DMS153 (cell line): ENCODE results near the gene LY6G5B.

Source experiments
- DNase-seq: peaks from one replicate; lab custom pipeline; 2025; lab: John Stamatoyannopoulos, UW

LY6G5B gene

DNA sequence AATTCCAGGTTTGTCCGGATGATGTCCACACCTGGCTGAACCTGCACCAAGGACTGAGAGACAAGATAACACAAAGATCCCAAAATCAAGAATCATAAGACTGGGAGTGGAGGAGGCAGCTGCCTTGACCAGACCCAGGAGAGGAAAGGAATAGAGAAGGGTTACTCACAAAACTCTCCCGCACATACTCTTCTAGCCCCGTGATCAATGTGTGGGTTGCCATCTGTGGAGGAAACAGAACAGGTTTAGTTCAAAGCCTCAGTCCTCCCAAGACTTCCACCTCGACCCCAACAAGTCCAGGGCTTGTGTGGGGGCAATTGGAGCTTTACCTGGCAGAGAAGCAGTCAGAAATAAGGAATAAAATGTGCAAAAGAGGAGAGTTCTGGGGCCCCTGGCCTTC lies 28.4 kb upstream of the LY6G5B start:
- DNase-seq = no peak

GRCh38 chr6:31642798-31643570 lies 26.8 kb upstream of the LY6G5B start:
- no peak for DNase-seq

- no peak for DNase-seq
Observed at GRCh38 chr6:31643818-31644454, 25.8 kb upstream of the LY6G5B start.

- no peak for DNase-seq
Observed at GRCh38 chr6:31645325-31645724, 24.5 kb upstream of the LY6G5B start.

- peak; percentile 36 for DNase-seq
Observed at GRCh38 chr6:31651602-31652191, 18.1 kb upstream of the LY6G5B start.

- no peak for DNase-seq
Observed at GRCh38 chr6:31652925-31653724, 16.7 kb upstream of the LY6G5B start.

GRCh38 chr6:31654574-31655348 lies 15.0 kb upstream of the LY6G5B start:
- DNase-seq = no peak

DNA sequence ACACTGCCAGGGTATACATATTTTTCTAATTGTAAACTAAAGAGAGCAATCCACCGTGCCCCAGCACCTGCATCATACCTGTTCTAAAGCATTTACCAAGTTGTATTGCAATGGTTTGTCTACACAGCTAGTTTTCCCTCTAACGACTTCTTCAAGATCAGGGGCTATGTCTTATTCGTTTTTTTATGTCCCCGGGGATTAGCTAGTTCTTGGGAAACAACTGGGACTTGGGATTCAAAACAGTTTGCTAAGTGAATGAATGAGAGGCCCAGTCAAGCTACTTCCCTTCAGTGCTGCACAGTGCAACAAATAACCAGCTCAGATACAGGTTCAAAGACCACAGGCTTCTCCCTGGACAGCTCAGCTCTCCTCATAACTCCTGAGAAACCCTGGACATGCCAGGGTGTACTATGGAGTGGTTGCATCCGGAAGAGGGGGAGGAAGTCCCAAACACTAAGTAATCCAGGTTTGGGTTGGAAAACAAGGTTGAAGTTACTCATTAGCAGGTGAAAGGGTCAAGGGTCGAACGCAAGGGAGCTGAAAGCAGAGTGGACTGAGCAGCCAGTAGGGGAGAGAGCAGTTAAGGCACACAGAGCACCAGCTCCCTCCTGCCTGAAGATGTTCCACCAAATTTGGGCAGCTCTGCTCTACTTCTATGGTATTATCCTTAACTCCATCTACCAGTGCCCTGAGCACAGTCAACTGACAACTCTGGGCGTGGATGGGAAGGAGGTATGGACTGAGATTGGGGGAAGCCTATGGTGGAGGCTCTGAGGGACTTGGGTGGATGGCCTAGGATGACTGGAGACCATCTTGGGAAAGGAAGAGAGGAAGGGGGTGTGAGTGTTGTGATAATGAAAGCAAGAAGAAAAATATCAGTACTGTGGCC lies 14.2 kb upstream of the LY6G5B start, which contains the start of gene APOM:
Gene APOM, plus strand, starts transcription at position 546 of the 889 bp plus-strand sequence. Its CDS starts 73 bp downstream, at position 619.
- no peak for DNase-seq

DNA sequence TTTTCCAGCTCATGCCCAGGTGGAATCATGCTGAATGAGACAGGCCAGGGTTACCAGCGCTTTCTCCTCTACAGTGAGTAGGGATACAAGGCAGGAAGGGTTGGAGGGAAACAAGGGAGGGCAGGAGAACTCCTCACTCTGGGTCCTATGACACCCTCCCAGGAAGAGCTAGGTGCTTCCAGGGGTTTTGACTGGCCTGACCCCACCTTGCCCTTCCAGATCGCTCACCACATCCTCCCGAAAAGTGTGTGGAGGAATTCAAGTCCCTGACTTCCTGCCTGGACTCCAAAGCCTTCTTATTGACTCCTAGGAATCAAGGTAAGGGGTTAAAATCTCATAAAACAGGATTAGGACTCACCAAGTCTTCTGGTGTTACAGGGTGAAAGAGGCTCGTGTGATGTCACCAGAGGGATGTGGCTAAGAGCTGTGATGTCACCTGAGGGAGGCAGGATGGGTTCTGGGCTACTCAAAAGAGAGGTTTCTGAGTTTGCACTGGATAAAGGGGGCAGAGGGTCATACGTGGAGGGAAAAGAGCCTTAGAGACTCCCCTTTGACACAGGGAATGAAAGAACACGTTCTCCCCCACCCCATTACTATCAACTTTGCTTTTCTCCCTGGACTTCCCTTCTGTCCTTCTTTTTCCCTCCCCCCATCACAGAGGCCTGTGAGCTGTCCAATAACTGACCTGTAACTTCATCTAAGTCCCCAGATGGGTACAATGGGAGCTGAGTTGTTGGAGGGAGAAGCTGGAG lies 12.2 kb upstream of the LY6G5B start:
- no peak for DNase-seq

DNA sequence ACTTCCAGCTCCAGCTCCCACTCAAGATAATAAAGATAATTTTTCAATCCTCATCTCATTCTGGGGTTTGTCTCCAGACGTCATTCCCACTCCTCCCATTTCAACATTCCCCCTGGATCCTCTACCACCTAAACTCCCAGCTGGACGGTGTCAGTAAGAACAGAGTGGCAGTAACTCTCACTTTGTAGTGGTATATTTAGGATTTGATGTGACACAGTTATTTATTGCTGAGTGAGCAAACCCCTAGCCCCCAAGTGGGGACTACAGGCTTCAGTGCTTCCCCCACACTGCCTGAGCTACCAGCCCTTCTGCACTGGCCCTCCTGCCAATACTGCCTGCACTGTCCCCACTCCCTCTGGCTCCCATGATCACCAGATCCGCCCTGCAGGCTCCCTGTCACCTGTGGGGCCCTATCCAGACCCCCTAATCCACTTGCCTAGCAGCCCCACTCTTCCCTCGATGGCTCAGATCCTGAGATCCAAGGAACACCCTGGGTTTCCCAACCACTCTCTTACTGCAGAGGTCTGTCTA lies 11.6 kb upstream of the LY6G5B start:
- no peak for DNase-seq

DNA sequence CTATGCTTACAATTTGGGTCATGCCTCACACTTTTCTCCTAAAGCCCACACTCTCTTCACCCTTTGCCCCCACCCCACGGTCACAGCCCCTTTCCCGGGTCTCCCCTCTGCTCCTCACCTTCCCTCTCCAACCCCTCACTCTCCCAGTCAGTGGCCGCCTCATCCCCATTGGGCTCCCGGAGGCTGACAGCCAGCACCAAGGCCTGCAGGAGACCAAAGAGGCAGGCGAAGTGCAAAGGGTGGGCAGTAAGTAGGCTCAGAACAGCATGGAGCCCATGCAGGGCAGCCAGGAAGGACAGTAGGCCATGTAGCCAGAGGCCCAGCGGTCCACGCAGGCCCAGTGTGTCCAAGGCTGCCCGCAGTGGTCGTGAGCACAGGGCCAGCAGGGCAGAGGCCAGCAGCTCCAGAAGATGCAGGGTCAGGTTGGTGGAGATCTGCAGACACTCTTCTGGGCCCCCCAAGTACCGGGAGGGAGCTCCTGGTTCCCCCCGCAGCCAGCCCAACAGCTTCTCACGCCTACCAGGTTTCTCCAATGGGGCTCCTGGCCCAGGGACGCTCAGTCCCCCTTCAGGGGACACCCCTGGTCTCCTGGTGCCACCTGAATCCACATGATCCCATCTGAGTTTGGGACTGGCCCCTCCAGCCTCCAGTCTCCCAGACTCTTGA lies 10.7 kb upstream of the LY6G5B start:
- no peak for DNase-seq

DNA sequence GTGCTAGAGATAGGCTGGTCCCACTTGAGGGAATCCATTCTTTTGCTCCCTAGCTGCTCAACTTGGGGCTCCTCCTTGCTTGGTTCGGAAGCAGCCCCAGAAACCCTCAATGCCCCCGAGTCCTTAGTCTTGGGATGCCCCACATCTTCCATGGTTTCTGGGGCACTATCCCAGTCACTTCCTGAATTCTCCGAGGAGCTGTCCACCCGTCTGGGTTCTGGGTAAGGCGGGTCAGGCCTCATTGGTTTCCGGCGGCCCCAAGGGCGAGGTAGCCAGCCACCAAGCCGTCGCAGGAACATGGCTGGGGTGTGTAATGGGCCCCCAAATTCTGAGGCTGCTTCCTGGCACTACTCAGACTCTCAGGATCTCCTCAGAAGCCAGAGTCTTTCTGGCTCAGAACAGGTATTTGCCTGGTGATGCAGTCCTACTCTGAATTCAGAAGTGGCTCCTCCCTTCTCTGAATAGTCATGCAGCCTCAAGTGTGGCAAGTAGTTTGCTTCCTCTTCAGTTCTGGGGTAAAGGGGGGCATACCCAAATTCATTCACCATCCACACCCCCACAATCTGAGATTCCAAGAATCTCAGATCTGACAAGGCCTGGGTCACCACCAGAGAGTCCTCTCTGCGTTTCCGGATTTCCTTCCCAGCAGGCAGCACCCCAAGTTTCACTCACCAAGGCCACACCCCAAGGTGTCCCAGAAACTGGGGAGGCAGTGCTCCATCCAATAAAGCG lies 10.0 kb upstream of the LY6G5B start:
- no peak for DNase-seq

DNA sequence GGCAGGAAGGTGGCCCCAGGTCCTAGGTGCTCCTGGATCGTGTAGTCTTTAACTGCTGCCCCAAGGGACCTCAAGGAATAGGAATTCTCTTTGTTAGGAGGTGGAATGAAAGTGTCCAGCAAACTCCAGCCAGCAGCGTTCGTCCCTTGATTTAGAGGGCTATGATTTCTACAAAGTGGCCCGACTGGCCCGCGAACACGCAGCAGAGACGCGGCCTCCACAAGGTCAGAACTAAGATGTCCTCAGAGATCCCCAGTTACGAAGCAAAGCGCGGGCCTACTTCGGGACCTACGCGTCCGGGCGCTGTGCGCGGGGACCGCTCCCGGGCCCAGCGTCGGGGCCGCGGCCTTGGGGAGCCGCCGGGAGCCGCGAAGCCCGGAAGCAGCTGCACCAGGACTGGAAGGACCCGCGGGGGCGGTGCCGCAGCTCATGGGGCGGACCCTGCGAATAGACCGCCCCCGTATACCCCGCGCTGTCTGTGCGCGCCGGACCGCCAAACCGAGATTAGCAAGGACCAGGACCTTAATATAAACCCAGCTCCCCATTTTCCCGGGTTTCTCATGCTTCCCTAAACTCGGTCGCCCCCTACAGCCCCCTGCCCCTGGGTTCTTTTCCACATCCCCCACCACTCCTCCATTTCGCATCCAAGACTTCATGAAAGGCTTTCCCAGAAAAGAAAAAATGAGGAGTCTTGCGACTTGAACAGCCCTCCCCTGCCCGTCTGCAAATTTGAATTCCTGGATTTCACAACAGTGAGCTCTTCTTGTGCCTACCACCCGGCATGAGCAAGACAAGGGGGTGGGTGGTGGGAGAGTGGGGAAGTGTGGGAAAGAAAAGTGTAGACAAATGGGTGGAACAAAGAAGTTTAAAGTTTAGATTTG lies 9.2 kb upstream of the LY6G5B start, which contains the start of gene C6orf47:
Gene C6orf47, minus strand, starts transcription at position 398 of the 881 bp plus-strand sequence. CDS start 831 bp downstream, outside the sequence.
- peak; percentile 73 for DNase-seq

DNA sequence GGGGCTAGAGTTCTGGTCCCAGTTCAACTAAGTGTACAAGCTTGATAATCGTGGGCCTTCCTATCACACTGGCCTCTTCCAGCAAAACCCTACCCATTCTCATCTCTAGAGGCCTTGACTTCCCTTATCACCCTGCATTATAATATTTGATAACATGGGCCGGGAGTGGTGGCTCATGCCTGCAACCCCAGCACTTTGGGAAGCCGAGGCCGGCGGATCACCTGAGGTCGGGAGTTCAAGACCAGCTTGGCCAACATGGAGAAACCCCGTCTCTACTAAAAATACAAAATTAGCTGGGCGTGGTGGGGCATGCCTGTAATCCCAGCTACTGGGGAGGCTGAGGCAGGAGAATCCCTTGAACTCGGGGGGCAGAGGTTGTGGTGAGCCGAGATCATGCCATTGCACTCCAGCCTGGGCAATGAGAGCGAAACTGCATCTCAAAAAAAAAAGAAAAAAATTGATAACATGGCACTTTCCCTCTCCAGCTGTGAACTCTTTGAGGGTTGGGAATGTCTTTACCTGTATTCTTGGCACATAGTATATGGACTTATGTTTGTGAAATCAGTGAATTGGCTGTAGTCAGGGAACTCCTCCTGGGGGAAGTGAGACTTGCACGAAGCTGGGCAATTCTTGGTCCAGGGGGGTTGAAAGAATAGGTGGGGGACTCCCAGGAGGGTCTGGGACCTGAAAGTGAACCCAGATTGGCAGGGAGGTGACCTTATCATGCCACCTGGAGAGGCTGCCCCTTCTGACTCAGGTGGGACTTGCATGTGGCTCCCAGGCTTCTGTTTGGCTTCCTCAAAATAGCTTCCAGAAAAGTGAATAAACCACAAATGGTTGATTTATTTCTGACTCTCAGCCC lies 8.3 kb upstream of the LY6G5B start:
- no peak for DNase-seq

DNA sequence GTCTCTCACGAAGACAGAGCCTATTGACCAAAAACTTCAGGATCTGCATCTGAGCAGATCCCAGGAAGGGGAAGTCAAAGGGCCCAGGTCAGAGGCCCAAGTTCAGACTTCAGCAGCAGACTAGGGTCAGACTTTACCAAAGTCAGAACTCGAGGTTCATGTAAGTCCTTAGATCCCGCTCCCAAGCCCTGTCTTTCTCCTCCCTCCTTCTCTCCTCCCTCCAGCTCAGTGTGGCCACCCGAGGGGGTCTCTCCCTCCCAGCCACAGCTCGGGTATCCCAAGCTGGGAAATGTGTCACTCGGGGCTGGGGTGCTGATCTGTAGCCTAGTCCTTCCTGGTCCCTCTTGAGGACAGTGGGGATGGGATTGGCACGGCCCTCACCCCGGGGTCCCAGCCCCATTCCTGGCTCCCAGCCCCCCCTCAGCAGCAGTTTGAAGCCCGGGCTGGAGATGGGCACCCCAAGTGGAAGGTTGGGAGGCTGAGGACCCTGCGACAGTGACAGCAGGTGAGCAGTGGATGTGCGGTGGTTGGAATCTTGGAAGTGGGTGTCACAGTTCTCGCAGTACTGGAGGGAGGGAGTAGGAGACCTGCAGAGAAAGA lies 7.6 kb upstream of the LY6G5B start:
- no peak for DNase-seq
